GM12892 (cell line): ENCODE measurements around the gene CTDNEP1.

Source experiments
- POLR2AphosphoS5 ChIP-seq: IDR thresholded peaks from 2 replicates; pipeline ENCODE4 v1.6.1; 2011; ENCODE audit warnings: low read depth, low read length, control low read depth
- TAF1 ChIP-seq: IDR thresholded peaks from 2 replicates; pipeline ENCODE4 v1.6.1; 2011; ENCODE audit warnings: low read depth, mild to moderate bottlenecking, control low read depth, low read length, borderline replicate concordance

GRCh38 chr17:7283471-7284216 lies 32.1 kb upstream of the CTDNEP1 start:
- no peak for TF ChIP-seq TAF1
- TF ChIP-seq POLR2AphosphoS5 = no peak
